ENCODE results near the gene STPG1.
"Not testable (repeated sequence)": the region's sequence is repeated elsewhere in the genome, so short reads cannot be mapped to it uniquely, and the experiment has no call there.

Gene STPG1, protein sequence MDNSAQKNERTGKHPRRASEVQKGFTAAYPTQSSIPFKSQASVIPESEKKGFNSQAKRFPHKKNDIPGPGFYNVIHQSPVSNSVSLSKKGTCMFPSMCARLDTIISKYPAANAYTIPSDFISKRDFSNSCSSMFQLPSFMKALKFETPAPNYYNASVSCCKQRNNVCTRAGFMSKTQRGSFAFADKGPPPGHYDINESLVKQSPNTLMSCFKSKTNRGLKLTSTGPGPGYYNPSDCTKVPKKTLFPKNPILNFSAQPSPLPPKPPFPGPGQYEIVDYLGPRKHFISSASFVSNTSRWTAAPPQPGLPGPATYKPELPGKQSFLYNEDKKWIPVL

DNA sequence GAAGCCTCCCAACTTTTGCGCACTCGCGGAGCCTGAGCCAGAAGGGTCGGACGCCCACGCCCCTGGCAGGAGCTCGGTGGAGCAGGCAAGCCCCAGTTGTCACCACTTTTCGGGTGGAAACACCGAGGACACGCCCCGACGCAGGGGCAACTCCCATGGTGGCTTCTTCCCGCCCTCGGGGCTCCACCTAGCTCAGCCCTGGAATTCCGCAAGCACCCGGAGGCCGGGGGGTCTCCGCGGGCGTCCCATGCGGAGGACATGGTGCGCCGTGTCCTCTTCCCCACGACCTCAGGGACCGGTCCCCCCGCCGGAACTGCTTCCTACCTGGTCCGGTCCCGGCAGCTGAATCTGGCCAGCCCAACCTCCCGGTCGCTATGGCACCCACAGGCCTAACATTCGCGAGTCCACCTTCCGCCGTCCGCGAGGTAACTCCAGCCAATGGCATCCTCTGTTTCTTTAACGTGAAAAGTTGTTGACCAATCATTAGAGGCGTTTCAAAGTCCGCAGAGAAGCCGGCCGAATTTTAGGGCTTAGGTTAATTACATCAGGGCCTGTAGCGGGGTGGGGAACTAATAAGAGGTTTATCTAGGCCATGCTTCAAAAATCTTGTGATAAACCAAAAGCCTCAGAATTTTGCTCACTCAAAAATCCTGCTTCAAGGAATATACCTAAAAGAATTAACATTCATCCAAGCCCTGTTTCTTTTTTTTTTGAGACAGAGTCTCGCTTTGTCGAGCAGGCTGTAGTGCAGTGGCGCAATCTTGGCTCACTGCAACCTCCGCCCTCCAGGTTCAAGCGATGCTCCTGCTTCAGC is at the start of gene STPG1:
STPG1 (minus strand) TSS at position 433 of the 814 bp plus-strand sequence. CDS start 12,394 bp downstream, outside the sequence.
- peak; percentile 87 for DNase-seq (ENCODE audit: low read depth)

DNA sequence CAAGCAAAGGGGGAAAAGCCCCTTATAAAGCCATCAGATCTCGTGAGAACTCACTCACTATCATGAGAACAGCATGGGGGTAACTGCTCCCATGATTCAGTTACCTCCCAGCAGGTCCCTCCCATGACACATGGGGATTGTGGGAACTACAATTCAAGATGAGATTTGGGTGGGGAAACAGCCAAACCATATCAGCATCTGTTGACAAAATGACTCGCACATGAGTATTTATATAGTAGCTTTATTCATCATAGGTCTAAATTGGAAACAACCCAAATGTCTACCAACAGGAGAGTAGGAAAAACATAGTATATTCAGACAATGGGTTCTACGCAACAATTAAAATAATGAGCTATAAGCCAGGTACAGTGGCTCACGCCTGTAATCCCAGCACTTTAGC is 48.5 kb upstream of the STPG1 start:
- DNase-seq (ENCODE audit: low read depth), result peak; percentile 58

DNA sequence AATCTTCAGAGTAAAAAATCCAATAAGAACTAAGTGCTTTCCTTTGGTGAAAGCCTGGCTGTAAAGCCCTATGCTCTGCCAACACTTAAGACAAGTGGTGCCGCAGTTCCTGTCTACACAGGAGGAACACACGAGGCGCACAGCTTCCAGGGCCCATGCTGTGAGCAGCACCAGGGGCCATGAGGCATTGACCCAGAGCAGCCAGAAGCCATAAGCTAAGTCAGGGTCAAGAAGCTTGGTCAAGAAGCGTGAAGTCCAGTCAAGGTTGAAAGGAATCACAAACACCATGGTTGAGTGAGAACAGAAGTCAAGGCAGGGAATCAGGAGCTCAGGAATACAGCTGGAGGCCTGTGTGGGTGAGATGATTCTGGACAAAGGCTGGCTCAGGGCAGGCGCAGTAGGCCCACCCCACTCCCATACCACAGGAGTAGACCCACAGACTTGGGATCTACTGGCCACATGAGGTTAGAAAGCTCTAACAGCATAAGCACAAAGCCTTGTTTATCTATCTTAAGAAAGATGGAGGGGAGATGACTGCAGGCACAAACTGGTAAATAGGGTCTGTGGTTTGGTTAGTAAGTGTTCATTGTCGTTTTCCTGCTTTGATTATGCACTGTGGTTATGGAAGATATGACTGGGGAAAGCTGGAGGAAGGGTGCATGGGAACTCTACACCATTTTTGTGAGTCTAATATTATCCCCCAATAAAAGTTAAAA is 46.1 kb upstream of the STPG1 start:
- DNase-seq (ENCODE audit: low read depth), result no peak

DNA sequence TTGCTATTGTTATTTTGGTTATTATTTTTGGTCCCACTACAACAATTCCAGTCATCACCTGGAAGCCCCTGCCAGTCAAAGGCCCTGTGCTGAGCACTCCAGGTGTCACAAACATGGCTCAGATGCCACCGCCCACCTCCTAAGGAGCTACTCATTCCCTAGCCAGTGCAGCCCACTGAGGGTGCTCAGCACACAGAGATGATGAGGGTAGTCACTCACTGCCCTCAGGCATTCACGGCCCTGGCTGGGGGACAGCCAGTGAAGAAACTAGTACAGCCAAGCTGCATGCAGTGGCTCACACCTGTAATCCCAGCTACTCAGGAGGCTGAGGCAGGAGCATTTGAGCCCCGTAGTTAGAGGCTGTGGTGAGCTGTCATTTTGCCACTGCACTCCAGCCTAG is 44.3 kb upstream of the STPG1 start:
- no peak for DNase-seq (ENCODE audit: low read depth)

DNA sequence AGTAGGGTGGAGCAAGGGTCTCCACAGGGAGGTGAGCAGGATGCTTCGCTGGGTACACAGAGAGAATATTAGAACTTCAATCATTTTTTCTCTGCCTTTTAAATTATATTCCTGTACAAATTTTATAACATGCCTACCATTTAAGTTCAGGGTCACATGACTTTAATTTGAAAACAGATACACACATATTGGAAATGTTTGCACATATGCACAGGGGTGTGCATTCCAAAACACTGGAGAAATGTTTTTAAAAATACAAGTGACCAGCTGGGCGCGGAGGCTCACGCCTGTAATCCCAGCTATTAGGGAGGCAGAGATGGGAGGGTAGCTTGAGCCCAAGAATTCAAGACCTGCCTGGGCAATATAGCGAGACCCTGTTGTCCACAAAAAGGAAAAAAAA is 41.7 kb upstream of the STPG1 start:
- DNase-seq (ENCODE audit: low read depth), result no peak

DNA sequence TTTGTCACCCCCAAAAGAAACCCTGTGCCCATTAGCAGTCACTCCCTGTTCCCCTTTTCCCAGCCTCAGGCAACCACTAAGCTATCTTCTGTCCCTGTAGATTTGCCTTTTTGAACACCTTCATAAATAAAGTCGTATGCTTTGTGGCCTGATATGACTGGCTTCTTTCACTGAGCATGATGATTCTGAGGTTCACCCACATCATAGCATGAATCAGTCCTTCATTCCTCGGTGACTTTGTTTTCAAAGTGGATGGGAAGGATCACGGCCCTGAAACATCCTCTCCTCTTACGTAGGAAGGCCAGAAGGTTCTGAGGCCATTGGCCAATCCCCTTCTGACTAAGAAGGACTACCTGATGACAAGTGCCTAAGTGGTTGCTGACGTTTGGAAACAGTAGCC is 41.1 kb upstream of the STPG1 start:
- no peak for DNase-seq (ENCODE audit: low read depth)

DNA sequence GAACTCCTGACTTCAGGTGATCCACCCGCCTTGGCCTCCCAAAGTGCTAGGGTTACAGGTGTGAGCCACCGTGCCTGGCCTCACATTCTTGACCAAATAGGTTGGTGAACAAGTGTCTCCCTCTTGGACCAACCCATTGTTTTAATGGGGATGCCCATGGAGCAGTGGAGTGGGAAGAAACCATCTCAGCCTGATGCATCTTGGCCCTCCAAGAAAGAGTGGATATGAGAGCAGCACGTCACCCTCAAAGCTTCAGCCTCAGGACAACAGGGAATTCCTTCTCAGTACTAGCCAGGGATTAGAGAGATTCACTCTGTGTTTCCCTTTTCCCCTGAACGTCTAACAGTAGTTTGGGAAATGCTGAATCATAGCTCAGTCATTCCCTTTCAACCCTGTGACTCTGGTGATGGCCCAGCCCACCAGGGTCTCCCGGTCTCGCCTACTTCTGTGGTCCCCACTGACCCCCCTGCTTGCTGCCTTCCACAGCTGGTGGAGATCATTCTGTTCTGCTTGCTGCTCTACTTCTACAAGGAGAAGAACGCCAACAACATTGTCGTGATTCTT is 39.4 kb upstream of the STPG1 start:
- DNase-seq (ENCODE audit: low read depth), result no peak

DNA sequence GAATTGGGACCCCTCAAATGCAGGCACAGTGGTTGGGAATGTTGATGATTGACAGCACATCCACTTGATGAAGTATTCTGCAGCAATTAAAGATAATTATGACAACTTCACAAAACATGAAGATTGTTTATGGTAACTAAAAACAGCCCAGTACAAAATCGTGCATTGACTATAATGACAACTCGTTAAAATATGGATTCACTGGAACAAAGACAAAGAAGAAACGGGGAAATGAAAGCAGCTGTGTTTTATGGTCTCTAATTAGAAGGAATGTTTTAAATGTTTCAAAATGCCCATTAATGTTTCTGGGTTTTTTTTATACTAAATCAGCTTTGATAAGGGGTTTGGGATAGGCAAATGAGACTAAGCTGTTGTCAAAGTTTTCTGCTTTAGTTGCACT is 38.2 kb upstream of the STPG1 start:
- DNase-seq (ENCODE audit: low read depth), result no peak

DNA sequence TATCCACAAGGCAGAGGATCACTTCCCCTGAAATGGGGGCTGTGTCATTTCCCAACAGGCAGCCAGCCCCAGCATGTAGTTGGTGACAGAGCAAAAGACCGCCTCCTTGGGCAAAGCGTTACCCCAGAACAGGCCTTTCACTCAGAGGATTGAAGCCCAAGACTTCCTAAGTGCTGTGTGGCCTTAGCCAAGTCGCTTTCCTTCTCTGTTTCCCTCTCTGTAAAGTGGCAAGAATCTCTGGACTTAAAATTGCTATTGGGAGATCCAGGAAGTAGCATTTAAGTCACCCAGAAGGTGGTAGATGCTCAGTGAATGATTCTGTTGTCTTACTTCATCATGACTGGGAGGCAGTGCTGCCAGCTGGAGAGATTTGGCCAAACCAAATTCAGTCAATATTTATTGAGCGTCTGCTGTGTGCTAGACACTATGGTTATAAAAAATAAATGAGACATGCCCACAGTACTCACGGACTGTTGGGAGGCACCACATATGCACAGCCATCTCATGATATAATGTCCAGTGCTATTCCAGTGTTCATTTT is 37.3 kb upstream of the STPG1 start:
- DNase-seq (ENCODE audit: low read depth), result no peak

DNA sequence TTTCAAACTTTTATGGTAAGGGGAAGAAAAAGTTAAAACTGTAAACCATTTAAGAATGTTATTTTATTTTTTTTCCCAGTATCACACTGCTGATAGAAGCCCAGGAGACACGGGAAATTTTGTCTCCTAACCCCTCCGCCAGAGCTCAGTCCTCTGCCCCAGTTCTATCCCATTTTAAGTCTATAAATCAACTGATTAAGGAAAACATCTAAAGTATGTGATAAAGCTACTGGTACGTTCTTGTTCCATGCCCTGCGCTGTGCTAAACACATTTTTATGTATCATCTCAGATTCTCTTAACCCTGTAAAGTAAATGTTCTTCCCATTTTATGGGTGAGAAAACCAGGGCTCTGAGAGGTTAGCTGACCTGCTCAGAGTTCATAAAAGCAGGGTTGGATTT is 36.7 kb upstream of the STPG1 start:
- DNase-seq (ENCODE audit: low read depth), result no peak

DNA sequence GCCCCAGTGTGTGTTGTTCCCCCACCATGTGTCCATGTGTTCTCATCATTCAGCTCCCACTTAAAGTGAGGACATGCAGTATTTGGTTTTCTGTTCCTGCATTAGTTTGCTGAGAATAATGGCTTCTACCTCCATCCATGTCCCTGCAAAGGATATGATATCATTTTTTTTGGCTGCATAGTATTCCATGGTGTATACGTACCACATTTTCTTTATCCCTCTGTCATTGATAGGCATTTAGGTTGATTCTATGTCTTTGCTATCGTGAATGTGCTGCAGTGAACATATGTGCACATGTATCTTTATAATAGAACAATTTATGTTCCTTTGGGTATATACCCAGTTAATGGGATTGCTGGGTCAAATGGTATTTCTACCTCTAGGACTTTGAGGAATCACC is 32.9 kb upstream of the STPG1 start:
- DNase-seq (ENCODE audit: low read depth), result not testable (repeated sequence)

DNA sequence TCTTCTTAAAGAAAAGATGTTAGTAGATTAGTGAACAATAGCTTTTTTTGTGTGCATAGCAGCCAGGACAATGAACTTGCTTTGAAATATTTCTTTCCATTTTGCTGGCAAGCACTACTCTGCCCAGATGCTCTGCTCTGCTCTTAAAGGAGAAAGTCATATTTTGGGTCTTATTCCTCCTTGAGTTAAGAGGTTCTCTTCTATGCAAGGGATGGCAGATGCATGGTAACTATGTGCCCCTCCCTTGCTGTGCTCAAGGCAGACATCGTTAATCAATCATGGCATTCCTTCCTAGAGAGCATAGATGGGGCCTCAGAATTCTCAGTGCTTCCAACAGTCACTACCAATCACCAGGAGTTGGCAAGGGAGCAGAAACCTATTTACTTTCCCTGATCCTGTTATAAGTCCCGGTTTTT is 29.7 kb upstream of the STPG1 start:
- DNase-seq (ENCODE audit: low read depth), result no peak

DNA sequence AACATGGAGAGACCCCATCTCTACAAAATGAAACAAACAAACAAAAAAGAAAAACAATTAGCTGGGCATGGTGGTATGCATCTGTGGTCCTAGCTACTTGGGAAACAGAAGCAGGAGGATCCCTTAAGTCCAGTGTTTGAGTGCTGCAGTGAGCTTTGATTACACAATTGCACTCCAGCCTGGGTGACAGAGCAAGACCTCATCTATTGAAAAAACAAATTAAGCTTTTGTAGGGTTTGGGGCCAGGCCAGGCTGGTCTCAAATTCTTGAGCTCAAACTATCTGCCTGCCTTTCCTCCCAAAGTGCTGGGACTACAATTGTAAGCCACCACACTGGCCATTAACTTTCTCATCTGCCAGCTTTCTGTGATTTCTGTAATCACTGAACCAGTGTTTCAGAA is 29.2 kb upstream of the STPG1 start:
- no peak for DNase-seq (ENCODE audit: low read depth)

DNA sequence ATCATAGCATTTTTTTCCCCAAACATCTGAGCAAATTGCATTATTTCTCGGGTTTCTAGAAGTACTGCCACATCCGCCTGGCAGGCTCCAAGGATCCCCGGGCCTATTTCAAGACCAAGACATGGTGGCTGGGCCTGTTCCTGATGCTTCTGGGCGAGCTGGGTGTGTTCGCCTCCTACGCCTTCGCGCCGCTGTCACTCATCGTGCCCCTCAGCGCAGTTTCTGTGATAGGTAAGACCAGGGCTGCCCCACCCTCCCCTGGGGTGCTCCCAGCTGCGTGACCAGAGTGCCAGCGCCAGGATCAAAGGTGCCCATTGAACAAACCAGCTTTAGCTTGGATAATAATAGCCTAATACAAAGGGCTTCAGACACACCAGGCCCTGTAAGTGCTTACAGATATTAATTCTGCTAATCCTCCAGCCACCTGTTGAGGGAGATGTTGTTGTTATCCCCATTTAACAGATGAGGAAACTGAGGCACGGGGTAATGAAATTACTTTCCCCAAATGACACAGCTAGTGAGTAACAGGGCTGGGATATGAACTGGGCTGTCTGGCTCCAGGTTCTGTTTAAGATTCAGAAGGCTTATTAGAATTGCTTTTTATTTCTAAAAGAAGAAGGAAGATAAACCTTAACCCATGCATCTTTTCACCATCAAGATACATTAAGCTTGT is 28.6 kb upstream of the STPG1 start:
- no peak for DNase-seq (ENCODE audit: low read depth)

DNA sequence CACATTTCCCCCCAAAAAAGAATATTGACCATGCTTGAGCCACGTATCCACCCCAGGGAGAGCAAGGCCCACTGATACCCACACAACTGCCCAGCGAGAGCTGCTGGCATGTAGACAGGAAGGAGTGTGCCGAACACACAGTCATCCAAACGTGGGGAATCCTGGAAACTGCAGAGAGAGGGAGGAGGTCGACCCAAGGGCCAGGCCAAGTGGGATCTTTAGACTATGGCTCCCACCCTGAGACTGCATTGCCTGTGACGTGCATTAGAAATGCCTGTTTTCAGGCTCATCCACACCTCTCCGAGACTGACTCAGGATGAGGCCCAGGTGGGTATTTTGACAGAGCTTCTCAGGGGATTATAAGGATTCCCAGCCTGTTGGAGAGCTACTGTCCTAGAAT is 27.9 kb upstream of the STPG1 start:
- DNase-seq (ENCODE audit: low read depth), result no peak

DNA sequence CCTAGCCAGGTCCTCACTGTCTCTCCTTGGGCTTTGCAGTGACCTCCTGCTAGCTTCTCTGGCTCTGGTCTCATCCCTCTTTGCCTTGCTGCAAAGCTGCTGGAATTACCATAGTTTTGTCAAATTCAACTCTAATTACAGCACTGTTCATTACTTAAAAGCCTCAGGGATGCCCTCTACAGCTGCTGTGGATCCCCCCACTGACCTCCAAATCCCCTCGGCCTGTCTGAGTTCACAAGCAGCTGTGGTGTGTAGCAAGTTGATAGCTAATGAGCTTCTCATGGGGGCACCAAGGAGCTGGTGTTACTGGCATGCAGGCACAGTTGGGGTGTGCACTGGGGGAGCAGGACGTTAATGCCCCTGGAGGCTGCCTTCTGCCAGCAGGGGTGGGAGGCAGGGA is 26.9 kb upstream of the STPG1 start:
- DNase-seq (ENCODE audit: low read depth), result no peak

DNA sequence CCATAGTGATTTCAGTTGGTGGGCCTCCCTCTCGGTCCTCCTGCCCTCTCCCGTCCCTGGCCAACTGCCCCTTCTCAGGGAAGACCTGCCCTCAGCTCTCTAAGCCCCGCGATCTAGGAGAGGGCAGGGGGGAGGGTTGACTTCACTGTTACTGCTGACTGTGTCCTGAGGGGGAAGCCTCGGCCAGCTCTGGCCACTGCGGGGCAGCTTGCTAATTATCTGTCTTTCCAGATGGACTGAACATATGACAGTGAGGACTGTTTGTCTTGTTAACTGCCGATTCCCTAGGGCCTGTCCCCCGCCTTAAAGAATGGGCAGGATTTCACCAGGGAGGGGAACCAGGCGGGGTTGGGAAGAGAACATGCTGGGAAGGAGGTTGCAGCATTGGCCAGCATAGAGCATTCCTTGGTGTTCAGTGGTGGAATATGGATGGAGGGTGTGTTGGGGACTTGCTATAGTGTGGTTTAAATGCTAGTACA is 24.9 kb upstream of the STPG1 start:
- DNase-seq (ENCODE audit: low read depth), result no peak

DNA sequence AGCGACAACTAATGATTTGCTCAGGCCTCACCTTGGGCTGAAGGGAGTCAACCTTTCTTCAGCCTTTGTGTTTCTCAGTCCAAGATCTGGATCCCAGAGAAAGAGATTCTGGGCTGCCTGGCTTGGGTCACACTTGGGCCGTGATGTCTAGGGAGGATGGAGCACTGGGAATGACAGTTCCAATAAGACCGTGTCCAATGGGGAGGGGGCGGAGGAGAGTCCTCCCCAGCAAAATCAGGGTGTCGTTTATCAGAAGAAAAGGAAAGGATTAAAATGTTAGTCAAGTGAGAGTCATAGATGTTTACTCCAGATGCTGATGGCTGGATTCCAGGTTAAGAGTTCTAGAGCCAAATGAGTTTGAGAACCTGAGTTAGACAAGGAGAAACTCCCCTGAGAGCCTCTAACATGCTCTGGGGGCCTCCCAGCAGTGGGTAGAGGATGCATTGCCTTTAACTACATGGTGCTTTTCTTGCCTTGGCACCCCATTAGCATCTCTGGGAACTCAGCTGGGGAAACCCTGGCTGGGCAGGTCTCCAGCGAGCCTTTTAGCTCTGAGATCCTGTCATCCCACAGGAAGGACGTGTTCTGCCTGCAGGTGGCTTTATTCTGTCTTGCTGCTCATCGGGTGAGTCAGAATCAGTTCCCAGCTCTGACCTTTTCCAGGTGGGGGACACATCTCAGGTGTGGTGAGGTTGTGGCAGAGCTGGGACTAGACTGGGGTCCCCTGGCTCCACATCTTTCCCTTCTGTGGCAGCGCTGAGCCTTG is 24.2 kb upstream of the STPG1 start:
- DNase-seq (ENCODE audit: low read depth), result no peak

DNA sequence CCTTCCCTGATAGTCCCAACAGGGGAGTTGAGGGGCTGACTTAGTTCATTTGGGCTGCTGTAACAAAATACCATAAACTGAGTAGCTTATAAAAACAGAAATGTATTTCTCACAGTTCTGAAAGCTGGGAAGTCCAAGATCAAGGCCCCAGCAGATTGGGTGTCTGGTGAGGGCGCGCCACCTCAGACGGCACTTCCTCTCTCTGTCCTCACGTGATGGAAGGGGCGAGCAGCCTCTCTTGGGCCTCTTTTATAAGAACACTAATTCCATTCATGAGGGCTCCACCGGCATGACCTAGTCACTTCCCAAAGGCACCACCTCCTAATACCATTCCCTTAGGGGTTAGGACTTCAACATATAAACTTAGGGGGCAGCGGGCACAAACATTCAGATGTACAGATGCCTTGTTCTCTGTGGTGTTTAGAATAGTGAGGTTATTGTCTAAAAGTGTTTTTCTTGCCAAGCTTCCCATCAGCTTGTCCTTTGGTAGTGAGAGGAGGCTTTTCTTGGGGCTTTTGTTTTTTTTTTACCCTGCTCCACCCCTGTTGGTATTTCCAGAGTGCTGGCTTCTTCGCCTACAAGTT is 22.3 kb upstream of the STPG1 start:
- no peak for DNase-seq (ENCODE audit: low read depth)

DNA sequence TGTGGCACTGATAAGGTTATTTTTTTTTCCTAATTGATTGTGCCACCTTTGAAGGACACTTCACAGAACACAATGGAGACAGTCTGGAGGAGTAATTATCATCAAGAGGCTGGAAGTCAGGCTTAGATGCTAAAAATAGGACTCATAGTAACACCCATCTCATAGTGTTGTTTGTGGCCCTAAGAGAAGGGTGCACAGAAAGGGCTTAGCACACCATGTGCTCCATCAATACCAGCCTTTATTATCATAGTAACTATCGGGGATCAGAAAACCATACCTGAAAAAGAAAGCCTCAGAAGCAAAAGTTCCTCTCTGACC is 13.9 kb upstream of the STPG1 start:
- no peak for DNase-seq (ENCODE audit: low read depth)

All from HS-5 (cell line).